HS-5 (cell line): Measurements from ENCODE around the gene E2F3.
A peak's percentile ranks its signal among the peaks of the same experiment; 100 is the strongest.

Experiments used
- DNase-seq: peaks from one replicate; pipeline ENCODE4 v3.0.0-alpha.2; 2012; ENCODE audit warnings: low read depth

Gene E2F3

GRCh38 chr6:20533746-20534294 is 132.1 kb downstream of the E2F3 start:
- DNase-seq = no peak

- DNase-seq = peak; percentile 77
These were observed 132.9 kb downstream of the E2F3 start, which contains the start of gene CDKAL1 for GRCh38 chr6:20534295-20535262. Gene CDKAL1 (plus strand): TSS chr6:20534457. CDS start chr6:20546351, 11,894 bp downstream.

- DNase-seq = no peak
These were observed 136.5 kb downstream of the E2F3 start for GRCh38 chr6:20538131-20538662.

GRCh38 chr6:20538907-20539306 is 137.2 kb downstream of the E2F3 start:
- no peak for DNase-seq

- no peak for DNase-seq
These were observed 137.7 kb downstream of the E2F3 start for GRCh38 chr6:20539387-20539786.

- no peak for DNase-seq
These were observed 139.0 kb downstream of the E2F3 start for GRCh38 chr6:20540683-20541082.

- no peak for DNase-seq
These were observed 139.7 kb downstream of the E2F3 start for GRCh38 chr6:20541382-20541781.

- peak; percentile 26 for DNase-seq
These were observed 141.4 kb downstream of the E2F3 start for GRCh38 chr6:20542927-20543602.
